ENCODE measurements around the gene FOXO6. TPM values are rescaled to one million over a fixed set of nuclear protein-coding genes. Genes with fewer than 3 reads are reported as not detected.

The FOXO6 gene
- total and polyA plus RNA-seq, 2 donors (not counting 1 experiment from before 2014, with no cell fraction given) = 0.06 to 0.15 TPM

GRCh38 chr1:41315871-41316270 lies 45.4 kb upstream of the FOXO6 start:
- H3K4me2 ChIP-seq (replicated peaks; ENCODE audit: low read depth, low read length, poor library complexity, severe bottlenecking) = no peak overlapping the region
- peaks cover 15% of the 10 kb centered on the region for H3K27me3 Mint-ChIP-seq
- H3K9ac ChIP-seq (ENCODE audit: low read length) = no peak overlapping the region
- 83% methylated on average over 2 of the region's 3 CpGs for WGBS (ENCODE audit: insufficient coverage)
- H3K4me1 Mint-ChIP-seq = no peaks in the 10 kb centered on the region
- H3K36me3 ChIP-seq (replicated peaks in 1 of 2; ENCODE audit: control extremely low read depth in 1 of 2, control insufficient read depth in 1 of 2, extremely low read depth in 1 of 2, insufficient read depth in 2 of 2, low read length in 1 of 2) = no peaks in the 10 kb centered on the region
- H2AFZ ChIP-seq (ENCODE audit: insufficient read depth, low read depth, low read length, poor library complexity, severe bottlenecking) = no peak overlapping the region
- no peaks in the 10 kb centered on the region for H4K20me1 ChIP-seq (ENCODE audit: control insufficient read depth, insufficient read depth, low read length, poor library complexity, severe bottlenecking)
- H3K27ac Mint-ChIP-seq = no peak overlapping the region
- intact Hi-C loops (cut with micrococcal nuclease) = no loop called here
- POLR2A ChIA-PET = no interaction called here
- no peak overlapping the region for H3K4me3 Mint-ChIP-seq
- no peak for ATAC-seq (ENCODE audit: low read depth)
- H3K4me1 ChIP-seq (ENCODE audit: control insufficient read depth in 2 of 2, insufficient read depth in 2 of 2, low read length in 2 of 2) = no peaks in the 10 kb centered on the region
- CTCF ChIA-PET = no interaction called here
- H3K4me3 ChIP-seq (ENCODE audit: control extremely low read depth in 1 of 5, extremely low read depth in 1 of 5, insufficient read depth in 1 of 5, low read depth in 2 of 5, low read length in 4 of 5) = no peak overlapping the region
- H3K27me3 ChIP-seq (replicated peaks in 1 of 4; ENCODE audit: control extremely low read depth in 1 of 4, control insufficient read depth in 3 of 4, insufficient read depth in 4 of 4, low read length in 3 of 4) = no peaks in the 10 kb centered on the region
- H3K9me3 Mint-ChIP-seq (ENCODE audit: insufficient read depth) = no peaks in the 10 kb centered on the region
- H3K27ac ChIP-seq (ENCODE audit: low read length in 2 of 2) = no peak overlapping the region
- DNase-seq = no peak
- H3K9me3 ChIP-seq (ENCODE audit: control extremely low read depth in 1 of 3, control insufficient read depth in 2 of 3, insufficient read depth in 1 of 3, low read length in 2 of 3) = no peaks in the 10 kb centered on the region
- no peak for TF ChIP-seq CTCF (IDR thresholded peaks at IDR 0.05)
- TF ChIP-seq EZH2 (IDR thresholded peaks at IDR 0.05; ENCODE audit: borderline replicate concordance, insufficient read depth, low read depth, low read length, poor library complexity, severe bottlenecking) = no peak
- no peaks in the 10 kb centered on the region for H3K79me2 ChIP-seq (ENCODE audit: control insufficient read depth, insufficient read depth, low read length)

DNA sequence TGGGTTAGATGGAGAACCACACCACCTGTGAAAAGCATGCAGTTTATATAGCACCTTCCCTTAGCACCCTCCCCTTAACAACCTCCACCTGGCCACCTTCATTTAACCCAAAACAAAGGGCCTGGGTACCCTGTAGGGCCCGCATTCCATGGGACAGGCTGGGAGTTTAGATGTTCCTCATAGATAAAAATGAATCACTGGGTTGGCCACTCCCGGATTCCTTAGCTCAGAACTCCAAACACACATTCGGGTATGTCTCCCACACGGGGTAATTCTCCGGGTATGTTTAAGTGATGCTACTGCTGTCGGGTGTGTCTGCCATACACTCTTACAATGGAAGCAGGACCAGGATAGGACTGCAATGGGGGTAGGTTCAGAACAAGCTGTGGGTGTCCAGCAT lies 43.9 kb upstream of the FOXO6 start:
- no peak overlapping the region for H3K4me3 Mint-ChIP-seq
- Histone ChIP-seq H2AFZ (ENCODE audit: insufficient read depth, low read depth, low read length, poor library complexity, severe bottlenecking) (no peak overlapping the region), H3K79me2 (ENCODE audit: control insufficient read depth, insufficient read depth, low read length) (no peaks in the 10 kb centered on the region), H3K4me3 (ENCODE audit: control extremely low read depth in 1 of 5, extremely low read depth in 1 of 5, insufficient read depth in 1 of 5, low read depth in 2 of 5, low read length in 4 of 5) (no peak overlapping the region), H3K9ac (ENCODE audit: low read length) (no peak overlapping the region), H3K4me1 (ENCODE audit: control insufficient read depth in 2 of 2, insufficient read depth in 2 of 2, low read length in 2 of 2) (no peaks in the 10 kb centered on the region), H3K9me3 (ENCODE audit: control extremely low read depth in 1 of 3, control insufficient read depth in 2 of 3, insufficient read depth in 1 of 3, low read length in 2 of 3) (no peaks in the 10 kb centered on the region), H3K4me2 (replicated peaks; ENCODE audit: low read depth, low read length, poor library complexity, severe bottlenecking) (no peak overlapping the region), H3K27me3 (replicated peaks in 1 of 4; ENCODE audit: control extremely low read depth in 1 of 4, control insufficient read depth in 3 of 4, insufficient read depth in 4 of 4, low read length in 3 of 4) (no peaks in the 10 kb centered on the region), H3K27ac (ENCODE audit: low read length in 2 of 2) (no peak overlapping the region), H4K20me1 (ENCODE audit: control insufficient read depth, insufficient read depth, low read length, poor library complexity, severe bottlenecking) (no peaks in the 10 kb centered on the region), H3K36me3 (replicated peaks in 1 of 2; ENCODE audit: control extremely low read depth in 1 of 2, control insufficient read depth in 1 of 2, extremely low read depth in 1 of 2, insufficient read depth in 2 of 2, low read length in 1 of 2) (no peaks in the 10 kb centered on the region)
- CTCF ChIA-PET = interaction anchor here (1.1 to 2.2 kb wide), 2 partner anchors 11 to 98 kb away, joined by 3 to 5 read pairs; no protein-coding TSS in a partner anchor
- H3K27ac Mint-ChIP-seq = no peak overlapping the region
- H3K9me3 Mint-ChIP-seq (ENCODE audit: insufficient read depth) = no peaks in the 10 kb centered on the region
- POLR2A ChIA-PET = no interaction called here
- TF ChIP-seq EZH2 (IDR thresholded peaks at IDR 0.05; ENCODE audit: borderline replicate concordance, insufficient read depth, low read depth, low read length, poor library complexity, severe bottlenecking) (no peak), CTCF (IDR thresholded peaks at IDR 0.05) (no peak)
- intact Hi-C loops (cut with micrococcal nuclease) = no loop called here
- H3K4me1 Mint-ChIP-seq = no peaks in the 10 kb centered on the region
- ATAC-seq (ENCODE audit: low read depth) (no peak), DNase-seq (no peak)
- peaks cover 19% of the 10 kb centered on the region for H3K27me3 Mint-ChIP-seq
- 92% methylated on average over 5 of the region's 6 CpGs for WGBS (ENCODE audit: insufficient coverage)

Measured in B cell (primary cell).